Daoy (cell line): ENCODE results near the gene TLK2. TPM values are rescaled to one million over a fixed set of nuclear protein-coding genes. Genes with fewer than 3 reads are reported as not detected.
"Not testable (repeated sequence)": the region's sequence is repeated elsewhere in the genome, so short reads cannot be mapped to it uniquely, and the experiment has no call there.

Source experiments
- DNase-seq: peaks from one replicate; pipeline ENCODE4 v3.0.0-alpha.2; 2015; ENCODE audit warnings: low read depth
- total RNA-seq: library from RNA; depleted of rRNA; stranded (reverse); fragments of >200 nt; shearing (Covaris generic); gene quantifications from 2 replicates; pipeline ENCODE4 v1.2.3, GENCODE V29; 2014

The TLK2 gene
- total RNA-seq, 1 experiment from 2014 or later = 52.1 TPM

DNA sequence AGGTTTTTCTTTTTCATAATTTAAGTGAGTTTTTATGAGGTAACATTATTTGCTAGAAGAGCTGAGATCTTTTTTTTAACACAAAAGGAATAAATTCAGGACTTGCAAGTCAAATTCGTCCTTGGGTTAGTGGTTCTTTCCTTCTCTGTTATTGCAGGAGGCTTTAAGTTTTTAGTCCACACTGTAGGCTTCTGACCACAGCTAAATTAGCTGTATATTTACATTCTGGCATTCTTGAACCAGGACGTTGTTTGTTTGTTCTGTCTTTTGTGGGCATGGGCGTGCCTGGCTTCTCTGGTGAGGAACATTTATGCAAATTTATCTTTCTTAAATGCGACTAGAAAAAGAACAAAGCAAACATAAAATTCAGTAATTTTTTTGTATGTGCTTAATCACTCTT, 80.3 kb downstream of the TLK2 start:
- not testable (repeated sequence) for DNase-seq

DNA sequence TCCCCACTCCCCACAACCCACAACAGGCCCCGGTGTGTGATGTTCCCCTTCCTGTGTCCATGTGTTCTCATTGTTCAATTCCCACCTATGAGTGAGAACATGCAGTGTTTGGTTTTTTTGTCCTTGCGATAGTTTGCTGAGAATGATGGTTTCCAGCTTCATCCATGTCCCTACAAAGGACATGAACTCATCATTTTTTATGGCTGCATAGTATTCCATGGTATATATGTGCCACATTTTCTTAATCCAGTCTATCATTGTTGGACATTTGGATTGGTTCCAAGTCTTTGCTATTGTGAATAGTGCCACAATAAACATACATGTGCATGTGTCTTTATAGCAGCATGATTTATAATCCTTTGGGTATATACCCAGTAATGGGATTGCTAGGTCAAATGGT, 82.3 kb downstream of the TLK2 start:
- not testable (repeated sequence) for DNase-seq

DNA sequence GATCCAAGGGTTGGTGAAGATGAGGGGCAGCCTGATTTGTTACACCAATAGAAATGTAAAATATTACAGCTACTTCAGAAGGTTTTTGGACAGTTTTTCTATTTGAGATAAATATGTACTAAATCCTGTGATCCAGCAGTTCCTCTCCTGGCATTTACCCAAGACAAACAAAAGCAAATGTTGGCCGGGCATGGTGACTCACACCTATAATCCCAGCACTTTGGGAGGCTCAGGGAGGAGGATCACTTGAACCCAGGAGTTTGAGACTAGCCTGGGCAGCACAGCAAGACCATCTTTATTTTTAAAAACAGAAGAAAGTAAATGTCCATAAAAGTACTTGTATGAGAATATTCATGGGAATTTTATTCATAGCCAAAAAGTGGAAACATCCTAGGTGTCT, 84.0 kb downstream of the TLK2 start:
- DNase-seq = peak; percentile 64

GRCh38 chr17:62565817-62566216, 87.2 kb downstream of the TLK2 start:
- DNase-seq = peak; percentile 54

- no peak for DNase-seq
Measured at GRCh38 chr17:62566996-62567578, 88.5 kb downstream of the TLK2 start.

DNA sequence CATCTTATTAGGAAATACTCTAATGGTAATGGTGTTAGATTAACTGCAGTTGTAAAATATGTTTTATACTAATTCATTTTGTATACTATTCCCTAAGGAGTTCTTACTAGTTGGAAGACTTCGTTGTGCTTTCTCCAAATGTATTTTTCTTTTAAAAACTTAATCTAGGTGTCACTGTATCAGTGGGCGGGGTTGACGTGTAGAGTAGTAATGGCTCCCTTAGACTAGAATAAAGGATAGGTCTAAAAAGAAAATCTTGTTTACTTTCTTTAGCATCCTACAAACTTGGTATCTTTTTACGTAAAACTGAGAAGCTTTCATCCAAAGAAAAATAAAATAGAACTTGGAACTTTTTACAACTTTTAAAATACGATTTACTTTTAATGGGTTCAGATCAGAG, 93.9 kb downstream of the TLK2 start:
- DNase-seq = no peak

DNA sequence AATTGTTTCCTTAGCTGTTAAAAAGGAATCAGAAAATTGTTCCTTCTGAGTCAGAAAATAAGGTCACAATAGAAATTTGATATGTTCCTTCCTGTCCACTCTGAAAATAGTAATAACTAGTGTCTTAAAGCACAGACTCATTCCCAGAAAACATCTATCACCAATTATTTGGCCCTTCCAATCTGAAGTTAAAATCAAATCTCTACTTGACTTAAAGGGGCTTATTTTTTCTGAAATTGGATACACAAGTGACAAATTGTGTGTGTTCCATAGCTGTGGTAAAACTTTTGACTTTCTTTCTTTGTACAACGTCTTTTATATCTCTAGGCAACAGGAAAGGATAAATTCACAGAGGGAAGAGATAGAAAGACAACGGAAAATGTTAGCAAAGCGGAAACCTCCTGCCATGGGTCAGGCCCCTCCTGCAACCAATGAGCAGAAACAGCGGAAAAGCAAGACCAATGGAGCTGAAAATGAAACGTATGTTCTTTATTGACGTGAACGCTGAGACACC, 94.3 kb downstream of the TLK2 start:
- no peak for DNase-seq

DNA sequence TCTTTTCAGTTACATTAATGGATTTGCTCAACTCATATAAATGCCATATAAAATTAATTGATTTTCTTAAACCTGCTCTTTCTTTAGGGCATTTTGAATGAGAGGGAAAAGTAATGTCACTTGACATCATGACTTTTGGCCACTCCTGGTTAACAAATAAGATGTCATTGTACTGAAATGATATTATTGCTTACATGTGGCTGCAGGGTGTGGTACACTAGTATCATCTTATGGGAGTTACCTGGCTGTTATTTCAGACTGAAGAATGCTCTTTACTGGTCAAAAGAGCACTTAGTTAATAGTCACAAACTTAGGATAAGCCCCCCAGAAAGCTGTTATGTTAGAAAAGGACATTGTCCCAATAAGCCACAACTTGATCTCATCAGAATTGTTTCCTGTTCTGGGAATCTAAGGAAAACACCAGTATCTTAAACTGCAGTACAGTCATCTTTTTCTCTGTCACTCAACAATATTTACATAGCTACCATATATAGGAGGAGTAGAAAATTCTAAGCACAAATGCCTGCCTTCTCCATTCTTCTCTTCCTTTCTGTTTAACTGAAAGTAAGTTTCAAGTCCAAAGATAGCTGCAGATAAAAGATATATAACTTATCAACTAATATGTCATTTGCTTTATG, 95.0 kb downstream of the TLK2 start:
- DNase-seq = no peak

GRCh38 chr17:62576382-62576781, 97.8 kb downstream of the TLK2 start:
- DNase-seq = no peak

DNA sequence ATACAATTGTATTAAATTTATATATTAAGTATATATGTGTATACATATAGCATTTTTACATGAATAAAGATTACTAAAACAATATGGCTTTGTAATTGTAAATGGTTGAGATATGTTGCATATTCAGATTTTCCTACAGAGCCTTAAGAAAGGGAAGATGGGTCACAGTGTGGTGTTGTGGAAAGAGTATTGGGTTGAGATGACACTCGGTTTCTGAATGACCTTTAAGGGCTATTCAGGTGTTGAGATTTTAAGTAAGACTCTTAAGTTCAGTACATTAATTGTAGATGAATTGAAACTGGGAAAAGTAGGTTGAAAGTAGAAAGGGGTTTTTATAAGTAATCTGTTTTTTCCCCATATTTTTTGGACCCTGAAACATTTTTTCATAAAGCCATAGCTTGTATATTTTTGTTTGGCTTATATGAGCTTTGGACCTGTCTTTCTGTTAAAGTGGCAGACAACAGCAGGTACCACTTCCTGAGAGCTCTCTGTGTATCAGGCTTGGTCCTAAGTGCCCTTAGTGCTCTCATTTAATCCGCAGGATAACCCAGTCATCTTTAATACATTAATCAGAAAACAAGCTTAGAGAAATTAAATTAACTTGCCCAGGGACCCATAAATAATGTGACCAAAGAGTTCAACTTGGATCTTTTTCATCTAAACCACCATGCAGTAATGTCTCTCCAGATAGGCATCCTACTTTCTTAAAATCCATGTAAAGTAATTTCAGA, 100.3 kb downstream of the TLK2 start:
- no peak for DNase-seq

GRCh38 chr17:62580947-62581346, 102.3 kb downstream of the TLK2 start:
- no peak for DNase-seq

- no peak for DNase-seq
Measured at GRCh38 chr17:62581764-62582163, 103.1 kb downstream of the TLK2 start.

DNA sequence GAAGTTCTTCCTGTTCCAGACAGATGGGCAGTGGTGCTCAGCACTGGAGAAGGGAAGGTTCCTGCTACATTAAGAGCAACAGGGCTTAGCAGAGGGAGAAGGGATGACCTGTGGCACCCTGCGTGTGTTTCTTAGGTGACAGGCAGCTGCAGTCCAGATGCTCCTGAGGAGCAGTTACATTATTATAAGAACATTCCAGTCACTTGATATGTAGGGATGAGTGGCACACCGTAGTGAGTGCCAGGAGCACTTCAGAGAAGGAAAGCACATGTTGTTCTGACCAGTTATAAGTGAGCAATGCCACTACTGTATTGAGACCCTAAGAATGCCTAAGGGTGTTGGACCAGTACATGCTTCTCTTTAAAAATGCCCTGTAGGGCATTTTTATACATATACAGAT, 108.9 kb downstream of the TLK2 start:
- DNase-seq = no peak

GRCh38 chr17:62588109-62588508, 109.5 kb downstream of the TLK2 start:
- DNase-seq = no peak

- no peak for DNase-seq
Measured at GRCh38 chr17:62591333-62591732, 112.7 kb downstream of the TLK2 start.

GRCh38 chr17:62591822-62592221, 113.2 kb downstream of the TLK2 start:
- not testable (repeated sequence) for DNase-seq

GRCh38 chr17:62592341-62593099, 113.9 kb downstream of the TLK2 start:
- DNase-seq = no peak

DNA sequence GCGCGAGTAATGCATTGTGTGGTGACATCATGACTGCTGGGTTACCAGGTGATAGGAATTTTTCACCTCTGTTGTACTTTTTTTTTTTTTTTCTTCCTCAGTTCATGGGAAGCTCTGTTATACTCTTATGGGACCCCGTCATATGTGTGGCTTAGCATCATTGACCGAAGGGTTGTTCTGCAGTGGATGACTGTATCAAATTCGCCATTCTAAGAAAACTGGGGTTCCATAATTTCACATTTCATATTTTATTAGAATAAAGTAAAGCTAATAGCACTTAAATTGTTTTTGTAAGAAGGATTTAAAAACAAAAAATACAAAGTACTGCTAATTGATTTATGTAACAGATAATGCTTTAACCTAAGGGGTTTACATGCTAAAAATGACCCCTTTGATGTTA, 116.9 kb downstream of the TLK2 start:
- no peak for DNase-seq

- no peak for DNase-seq
Measured at GRCh38 chr17:62596662-62597061, 118.0 kb downstream of the TLK2 start.

DNA sequence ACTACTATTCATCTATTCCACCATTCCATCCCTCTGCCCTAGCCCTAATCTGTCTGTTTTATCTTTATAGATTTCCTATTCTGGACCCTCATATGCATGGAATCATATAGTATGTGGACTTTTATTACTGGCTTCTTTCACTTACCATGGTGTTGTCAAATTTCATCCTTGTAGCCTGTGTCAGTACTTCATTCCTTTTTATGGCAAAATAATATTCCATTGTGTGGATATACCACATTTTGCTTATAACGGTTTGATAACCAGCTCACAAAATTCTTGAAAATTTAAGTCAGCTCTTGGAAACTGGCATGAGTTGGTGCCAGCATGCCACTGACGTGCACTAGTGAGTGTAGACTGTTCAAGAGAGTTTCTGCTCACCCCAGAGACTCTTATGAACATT, 118.5 kb downstream of the TLK2 start:
- no peak for DNase-seq

DNA sequence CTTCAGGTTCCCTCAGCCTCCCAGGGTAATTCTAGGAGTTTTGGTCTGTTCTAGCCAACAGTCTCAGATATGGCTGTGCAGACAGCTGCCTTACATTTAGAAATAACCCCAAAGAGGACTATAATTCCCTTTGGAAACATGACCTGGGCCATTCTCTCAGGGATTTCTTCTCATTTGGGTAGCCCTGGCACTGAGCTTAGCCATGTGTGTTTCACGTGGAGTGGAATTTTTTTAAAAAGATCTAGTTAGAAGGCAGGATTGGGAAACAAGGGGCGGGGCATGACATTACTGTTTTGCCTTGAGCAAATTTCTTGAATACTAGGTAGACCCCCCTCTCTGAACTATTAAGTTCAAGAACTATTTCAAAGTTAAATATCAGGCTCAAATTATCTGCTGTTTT, 119.3 kb downstream of the TLK2 start:
- DNase-seq = no peak

DNA sequence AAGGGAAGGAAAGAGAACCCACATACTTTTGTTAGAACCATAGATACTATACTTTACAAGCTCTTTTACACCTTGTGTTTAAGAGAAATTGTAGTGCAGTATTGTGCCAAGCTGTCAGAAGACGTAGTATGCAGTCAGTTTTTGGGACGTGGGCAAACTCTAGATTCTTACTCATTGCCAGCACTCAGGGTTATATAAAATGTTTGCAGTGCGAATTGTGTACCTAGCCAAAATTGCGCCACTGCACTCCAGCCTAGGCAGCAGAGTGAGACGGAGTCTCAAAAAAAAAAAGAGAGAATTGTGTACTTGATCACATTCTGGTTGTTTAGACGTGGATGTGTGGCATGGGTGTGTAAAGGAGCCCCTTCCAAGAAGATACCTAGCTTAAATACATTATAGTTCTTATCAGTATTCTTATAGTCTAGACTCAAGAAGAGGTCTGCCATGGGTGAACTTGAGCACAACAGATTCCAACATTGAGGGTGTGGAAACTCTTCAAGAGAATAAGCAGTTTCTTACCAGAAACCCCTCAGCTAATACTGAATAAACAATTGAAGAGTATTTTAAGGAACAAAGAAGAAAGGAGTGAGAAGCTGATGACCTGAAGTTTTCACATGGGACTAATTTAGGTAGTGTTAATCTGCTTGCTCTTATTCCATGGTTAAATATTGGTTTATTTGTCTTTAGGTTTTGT, 121.5 kb downstream of the TLK2 start:
- no peak for DNase-seq
